Measurements from ENCODE around the gene CCR3. TPM values are rescaled to one million over a fixed set of nuclear protein-coding genes. Genes with fewer than 3 reads are reported as not detected.

Gene CCR3
- total RNA-seq, 4 donors from 2014 or later = not detected

- TF ChIP-seq CTCF (IDR thresholded peaks at IDR 0.05) (no peak), POLR2A (IDR thresholded peaks at IDR 0.05) (no peak)
- Histone ChIP-seq H3K36me3 (no peaks in the 10 kb centered on the region), H3K4me3 (no peak overlapping the region), H3K4me1 (no peaks in the 10 kb centered on the region), H3K27ac (no peak overlapping the region), H3K9me3 (no peaks in the 10 kb centered on the region), H3K27me3 (no peaks in the 10 kb centered on the region)
- no peak for DNase-seq
Measured at GRCh38 chr3:46243560-46243959, 1.3 kb downstream of the CCR3 start.

GRCh38 chr3:46245146-46245545 is 2.9 kb downstream of the CCR3 start:
- Histone ChIP-seq H3K4me1 (no peaks in the 10 kb centered on the region), H3K27ac (no peak overlapping the region), H3K9me3 (no peaks in the 10 kb centered on the region), H3K4me3 (no peak overlapping the region), H3K27me3 (no peaks in the 10 kb centered on the region), H3K36me3 (no peaks in the 10 kb centered on the region)
- DNase-seq = no peak
- TF ChIP-seq CTCF (IDR thresholded peaks at IDR 0.05) = no peak
- TF ChIP-seq POLR2A (IDR thresholded peaks at IDR 0.05) = no peak

GRCh38 chr3:46252980-46253379 is 10.7 kb downstream of the CCR3 start:
- Histone ChIP-seq H3K27me3 (no peaks in the 10 kb centered on the region), H3K9me3 (no peaks in the 10 kb centered on the region), H3K27ac (no peak overlapping the region), H3K36me3 (no peaks in the 10 kb centered on the region), H3K4me3 (no peak overlapping the region), H3K4me1 (no peaks in the 10 kb centered on the region)
- no peak for TF ChIP-seq POLR2A (IDR thresholded peaks at IDR 0.05)
- DNase-seq = no peak

GRCh38 chr3:46258525-46258924 is 16.3 kb downstream of the CCR3 start:
- Histone ChIP-seq H3K27me3 (no peaks in the 10 kb centered on the region), H3K4me1 (no peaks in the 10 kb centered on the region), H3K27ac (no peak overlapping the region), H3K9me3 (peaks cover 0 to 3% (median 0%) of the 10 kb centered on the region in 4 donors), H3K36me3 (no peaks in the 10 kb centered on the region), H3K4me3 (no peak overlapping the region)
- no peak for TF ChIP-seq POLR2A (IDR thresholded peaks at IDR 0.05)
- no peak for TF ChIP-seq CTCF (IDR thresholded peaks at IDR 0.05)
- DNase-seq = no peak

- TF ChIP-seq POLR2A (IDR thresholded peaks at IDR 0.05) = no peak
- no peak for TF ChIP-seq CTCF (IDR thresholded peaks at IDR 0.05)
- H3K27me3 ChIP-seq = no peaks in the 10 kb centered on the region
- DNase-seq = no peak
- no peak overlapping the region for H3K27ac ChIP-seq
- no peaks in the 10 kb centered on the region for H3K36me3 ChIP-seq
- no peaks in the 10 kb centered on the region for H3K4me1 ChIP-seq
- H3K4me3 ChIP-seq = no peak overlapping the region
- peaks cover 0 to 3% (median 0%) of the 10 kb centered on the region in 4 donors for H3K9me3 ChIP-seq
Measured at GRCh38 chr3:46261926-46262594, 19.8 kb downstream of the CCR3 start.

GRCh38 chr3:46264002-46264401 is 21.7 kb downstream of the CCR3 start:
- H3K27ac ChIP-seq = no peak overlapping the region
- H3K9me3 ChIP-seq = peaks cover 0 to 3% (median 0%) of the 10 kb centered on the region in 4 donors
- H3K27me3 ChIP-seq = no peaks in the 10 kb centered on the region
- H3K4me3 ChIP-seq = no peak overlapping the region
- no peaks in the 10 kb centered on the region for H3K36me3 ChIP-seq
- DNase-seq = no peak
- no peak for TF ChIP-seq CTCF (IDR thresholded peaks at IDR 0.05)
- TF ChIP-seq POLR2A (IDR thresholded peaks at IDR 0.05) = no peak
- no peaks in the 10 kb centered on the region for H3K4me1 ChIP-seq
